Measurements from ENCODE around the gene SLC27A4.
"Not testable (repeated sequence)": the region's sequence is repeated elsewhere in the genome, so short reads cannot be mapped to it uniquely, and the experiment has no call there.

The SLC27A4 gene

GRCh38 chr9:128325629-128326028 is 14.7 kb upstream of the SLC27A4 start:
- DNase-seq = no peak

GRCh38 chr9:128333451-128333869 is 6.9 kb upstream of the SLC27A4 start:
- DNase-seq = no peak

- no peak for DNase-seq
Measured at GRCh38 chr9:128335161-128335560, 5.2 kb upstream of the SLC27A4 start.

GRCh38 chr9:128335914-128336313 is 4.4 kb upstream of the SLC27A4 start:
- no peak for DNase-seq

- no peak for DNase-seq
Measured at GRCh38 chr9:128337936-128338335, 2.4 kb upstream of the SLC27A4 start.

- DNase-seq = not testable (repeated sequence)
Measured at GRCh38 chr9:128338852-128339614, 1.3 kb upstream of the SLC27A4 start.

- no peak for DNase-seq
Measured at GRCh38 chr9:128340691-128341434, 536 bp downstream of the SLC27A4 start.

GRCh38 chr9:128341435-128341849 is 1.1 kb downstream of the SLC27A4 start:
- peak; percentile 83 for DNase-seq

- DNase-seq = no peak
Measured at GRCh38 chr9:128342971-128343680, 2.8 kb downstream of the SLC27A4 start.

GRCh38 chr9:128343855-128344254 is 3.5 kb downstream of the SLC27A4 start:
- no peak for DNase-seq

- DNase-seq = no peak
Measured at GRCh38 chr9:128344931-128345605, 4.7 kb downstream of the SLC27A4 start.

GRCh38 chr9:128349125-128349524 is 8.8 kb downstream of the SLC27A4 start:
- no peak for DNase-seq

GRCh38 chr9:128349772-128350171 is 9.4 kb downstream of the SLC27A4 start:
- DNase-seq = no peak

- no peak for DNase-seq
Measured at GRCh38 chr9:128355451-128355850, 15.1 kb downstream of the SLC27A4 start.

- DNase-seq = no peak
Measured at GRCh38 chr9:128358090-128358489, 17.8 kb downstream of the SLC27A4 start.

GRCh38 chr9:128358861-128359260 is 18.5 kb downstream of the SLC27A4 start:
- no peak for DNase-seq

- no peak for DNase-seq
Measured at GRCh38 chr9:128360826-128361225, 20.5 kb downstream of the SLC27A4 start.

- DNase-seq = no peak
Measured at GRCh38 chr9:128361296-128361985, 21.1 kb downstream of the SLC27A4 start.

- DNase-seq = peak; percentile 88
Measured at GRCh38 chr9:128361986-128362646, 21.8 kb downstream of the SLC27A4 start.

- no peak for DNase-seq
Measured at GRCh38 chr9:128362774-128363173, 22.4 kb downstream of the SLC27A4 start.

- DNase-seq = no peak
Measured at GRCh38 chr9:128365525-128365924, 25.2 kb downstream of the SLC27A4 start.
